ENCODE data around the gene PAX7. TPM values are rescaled to one million over a fixed set of nuclear protein-coding genes. Genes with fewer than 3 reads are reported as not detected.

PAX7 gene
- total and polyA plus RNA-seq, 9 of the 15 experiments (the other 6 are each of a cell fraction or from before 2014, with no cell fraction given): not detected

- H3K4me1 ChIP-seq (replicated peaks in 1 of 2; ENCODE audit: control insufficient read depth in 2 of 2, insufficient read depth in 2 of 2, low read length in 2 of 2): peaks cover 0 to 9% of the 10 kb centered on the region in 2 experiments; a peak in 2 of 5 replicates
- H3K9ac ChIP-seq (ENCODE audit: insufficient read depth in 1 of 2, low read depth in 2 of 2, low read length in 2 of 2): no peak overlapping the region
- no peak for TF ChIP-seq ZNF408 (CRISPR knock-in tag; IDR thresholded peaks at IDR 0.05; ENCODE audit: low read depth)
- TF ChIP-seq HDGF (IDR thresholded peaks at IDR 0.05): no peak
- TF ChIP-seq ZFP36 (IDR thresholded peaks at IDR 0.05; ENCODE audit: low read depth, low read length, partially characterized antibody): peak; percentile 57
- no peak for TF ChIP-seq MLLT1 (IDR thresholded peaks at IDR 0.05)
- no peak for TF ChIP-seq EGR1 (conservative IDR thresholded peaks at IDR 0.05)
- TF ChIP-seq RBM25 (IDR thresholded peaks at IDR 0.05; ENCODE audit: low read depth, low read length, severe bottlenecking): peak; percentile 82
- no peak for TF ChIP-seq RAD21 (CRISPR knock-in tag; conservative IDR thresholded peaks at IDR 0.05 in 1 of 2, IDR thresholded peaks at IDR 0.05 in 1 of 2)
- no peak for TF ChIP-seq LARP7 (IDR thresholded peaks at IDR 0.05)
- peak; percentile 37; the same call in 1 of the 2 replicates for TF ChIP-seq ADNP (tag; IDR thresholded peaks at IDR 0.05)
- 0 out of 2 replicates have a peak, but pooled peaks have one; percentile 27 for TF ChIP-seq BCOR (IDR thresholded peaks at IDR 0.05)
- TF ChIP-seq SIN3B (IDR thresholded peaks at IDR 0.05; ENCODE audit: low read depth): no peak
- no peak for TF ChIP-seq ZNF274 (IDR thresholded peaks at IDR 0.05; ENCODE audit: borderline replicate concordance, low read depth, low read length)
- no peak for TF ChIP-seq PTRF (tag; IDR thresholded peaks at IDR 0.05)
- TF ChIP-seq SREBF2 (CRISPR knock-in tag; IDR thresholded peaks at IDR 0.05): no peak
- TF ChIP-seq NRF1 (conservative IDR thresholded peaks at IDR 0.05 in 1 of 2, IDR thresholded peaks at IDR 0.05 in 1 of 2): no peak
- TF ChIP-seq HOMEZ (CRISPR knock-in tag; IDR thresholded peaks at IDR 0.05): no peak
- TF ChIP-seq DACH1 (IDR thresholded peaks at IDR 0.05; ENCODE audit: partially characterized antibody): no peak
- no peaks in the 10 kb centered on the region for H3K79me2 ChIP-seq (ENCODE audit: control insufficient read depth, insufficient read depth, low read length)
- H3K4me2 ChIP-seq (ENCODE audit: insufficient read depth, low read length): no peak overlapping the region
- no peak overlapping the region for H3K4me3 ChIP-seq
- FAIRE-seq: no peak
- no peak overlapping the region for H3K27ac ChIP-seq (ENCODE audit: extremely low read depth, low read depth, low read length)
- intact Hi-C loops (cut with micrococcal nuclease) (no loop called here), in situ Hi-C loops (cut with MboI) (no loop called here)
- ATAC-seq: no peak
- no peak overlapping the region for H2AFZ ChIP-seq (ENCODE audit: low read depth, low read length)
- ChIA-PET POLR2A (no interaction called here), CTCF (ENCODE audit: low intra/inter-chr PET ratio) (no interaction called here)
- H4K20me1 ChIP-seq (replicated peaks; ENCODE audit: control insufficient read depth, insufficient read depth, low read length): peaks cover 9% of the 10 kb centered on the region
- BruUV-seq (replicated peaks): no TSS peak
- no peaks in the 10 kb centered on the region for H3K36me3 ChIP-seq (ENCODE audit: control insufficient read depth, insufficient read depth, low read length)
- no peaks in the 10 kb centered on the region for H3K9me1 ChIP-seq (ENCODE audit: control insufficient read depth, insufficient read depth, low read length)
- H3K9me3 ChIP-seq (replicated peaks; ENCODE audit: control insufficient read depth, insufficient read depth, low read depth, low read length): no peaks in the 10 kb centered on the region
- DNase-seq (ENCODE audit: extremely low read depth in 1 of 4, low spot score in 3 of 4): no peak
- peaks cover 55 to 71% of the 10 kb centered on the region in 2 experiments for H3K27me3 ChIP-seq (ENCODE audit: control insufficient read depth in 2 of 2, insufficient read depth in 2 of 2, low read length in 2 of 2)
Observed at GRCh38 chr1:18781031-18781430, 150.4 kb downstream of the PAX7 start.
